SK-N-SH treated with all-trans-retinoic acid at 6 μM for 48 hours (cell line): ENCODE data around the gene AREG.

ENCODE experiments used
- RARB ChIP-seq: fragments of 250-450 bp; sonication (Bioruptor Pico); IDR thresholded peaks from 2 replicates; pipeline ENCODE4 v1.8.0; 2021; ENCODE audit warnings: mild to moderate bottlenecking, moderate library complexity
- ZNF565 ChIP-seq: fragments of 450-650 bp; formaldehyde crosslinking; conservative IDR thresholded peaks from 2 replicates; pipeline ENCODE4 v1.5.0; 2020; ENCODE audit warnings: low read depth, mild to moderate bottlenecking, moderate library complexity

DNA sequence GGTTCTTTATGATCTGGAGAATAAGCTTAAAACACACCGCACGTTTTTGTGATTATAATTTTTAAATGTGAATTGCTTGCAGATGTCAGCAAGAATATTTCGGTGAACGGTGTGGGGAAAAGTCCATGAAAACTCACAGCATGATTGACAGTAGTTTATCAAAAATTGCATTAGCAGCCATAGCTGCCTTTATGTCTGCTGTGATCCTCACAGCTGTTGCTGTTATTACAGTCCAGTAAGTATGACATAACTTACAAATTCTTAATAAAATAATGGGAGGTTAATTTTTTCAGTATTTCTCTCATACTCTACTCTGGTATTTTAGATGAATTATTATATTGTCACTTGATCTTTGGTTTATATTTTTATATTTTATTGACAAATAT, 5.4 kb downstream of the AREG start:
- no peak for TF ChIP-seq RARB (CRISPR knock-in tag)
- TF ChIP-seq ZNF565 (CRISPR knock-in tag), result no peak
